AG09319 (cell line): Measurements from ENCODE around the gene FBXW7.

Source experiments
- DNase-seq: peaks from one replicate; pipeline ENCODE4 v3.0.0-alpha.2; 2010; ENCODE audit warnings: low read depth; ENCODE audit errors: extremely low read depth
- TF ChIP-seq, protein P1 (sequence below): IDR thresholded peaks from 2 replicates; pipeline ENCODE4 v1.5.1; 2011; ENCODE audit warnings: low read depth, mild to moderate bottlenecking, inconsistent platforms, low read length, moderate library complexity

The FBXW7 gene

DNA sequence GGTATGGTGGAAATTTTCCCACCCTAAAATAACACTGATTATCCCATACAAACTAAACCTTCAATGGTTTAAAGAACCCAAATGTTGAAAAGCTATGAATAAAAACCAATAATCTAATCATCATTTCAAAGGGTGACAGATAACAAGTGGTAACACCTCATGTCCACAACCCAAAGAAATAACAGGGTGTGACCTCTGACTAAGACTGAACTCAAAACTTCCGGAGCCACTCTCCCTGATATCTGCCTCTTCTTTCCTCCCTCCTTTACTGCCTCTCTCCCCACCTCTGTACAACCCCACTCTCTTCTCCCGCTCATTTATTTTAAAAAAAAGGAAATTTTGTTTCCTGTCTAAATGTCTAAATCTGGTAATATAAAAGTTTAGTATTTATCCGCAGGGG is 11.5 kb downstream of the FBXW7 start:
- DNase-seq, result no peak
- TF ChIP-seq, protein P1, sequence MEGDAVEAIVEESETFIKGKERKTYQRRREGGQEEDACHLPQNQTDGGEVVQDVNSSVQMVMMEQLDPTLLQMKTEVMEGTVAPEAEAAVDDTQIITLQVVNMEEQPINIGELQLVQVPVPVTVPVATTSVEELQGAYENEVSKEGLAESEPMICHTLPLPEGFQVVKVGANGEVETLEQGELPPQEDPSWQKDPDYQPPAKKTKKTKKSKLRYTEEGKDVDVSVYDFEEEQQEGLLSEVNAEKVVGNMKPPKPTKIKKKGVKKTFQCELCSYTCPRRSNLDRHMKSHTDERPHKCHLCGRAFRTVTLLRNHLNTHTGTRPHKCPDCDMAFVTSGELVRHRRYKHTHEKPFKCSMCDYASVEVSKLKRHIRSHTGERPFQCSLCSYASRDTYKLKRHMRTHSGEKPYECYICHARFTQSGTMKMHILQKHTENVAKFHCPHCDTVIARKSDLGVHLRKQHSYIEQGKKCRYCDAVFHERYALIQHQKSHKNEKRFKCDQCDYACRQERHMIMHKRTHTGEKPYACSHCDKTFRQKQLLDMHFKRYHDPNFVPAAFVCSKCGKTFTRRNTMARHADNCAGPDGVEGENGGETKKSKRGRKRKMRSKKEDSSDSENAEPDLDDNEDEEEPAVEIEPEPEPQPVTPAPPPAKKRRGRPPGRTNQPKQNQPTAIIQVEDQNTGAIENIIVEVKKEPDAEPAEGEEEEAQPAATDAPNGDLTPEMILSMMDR, result no peak

DNA sequence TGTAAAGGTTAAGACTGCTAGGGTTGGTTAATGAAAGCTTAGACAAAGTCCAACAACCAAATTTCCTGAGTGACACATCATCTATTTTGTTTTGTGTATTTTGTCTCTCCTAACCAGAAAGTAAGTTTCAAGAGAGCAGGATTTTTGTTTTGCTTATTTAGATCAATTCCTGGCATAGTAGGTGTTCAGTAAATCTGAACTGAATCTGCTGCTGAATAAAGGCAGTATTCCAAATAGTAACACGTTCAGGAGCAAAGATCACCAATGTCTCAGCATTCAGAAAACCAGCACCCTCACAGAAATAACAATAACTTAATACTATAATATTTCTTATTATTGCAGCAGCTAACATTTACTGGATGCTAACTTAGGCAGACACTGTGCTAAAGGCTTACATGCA is 12.2 kb downstream of the FBXW7 start:
- no peak for DNase-seq
- TF ChIP-seq, protein P1, result no peak

DNA sequence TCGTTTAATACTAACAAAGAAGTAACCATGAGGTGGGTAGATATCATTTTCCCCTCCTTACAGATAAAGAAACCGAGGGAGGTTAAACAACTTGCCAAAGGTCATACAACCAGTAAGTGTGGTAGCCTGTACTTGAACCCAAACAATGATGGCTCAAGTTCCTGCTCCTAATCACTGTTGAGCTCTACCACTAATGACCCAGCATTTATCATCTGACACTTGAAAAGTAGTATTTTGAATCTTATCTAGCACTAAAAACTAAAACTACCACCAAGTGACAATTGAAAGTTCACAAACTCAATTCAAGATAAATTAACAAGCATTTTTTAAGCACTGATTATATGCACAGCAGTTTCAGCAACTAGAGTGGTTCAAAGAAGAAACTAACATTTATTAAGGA is 13.1 kb downstream of the FBXW7 start:
- TF ChIP-seq, protein P1, result no peak
- no peak for DNase-seq

DNA sequence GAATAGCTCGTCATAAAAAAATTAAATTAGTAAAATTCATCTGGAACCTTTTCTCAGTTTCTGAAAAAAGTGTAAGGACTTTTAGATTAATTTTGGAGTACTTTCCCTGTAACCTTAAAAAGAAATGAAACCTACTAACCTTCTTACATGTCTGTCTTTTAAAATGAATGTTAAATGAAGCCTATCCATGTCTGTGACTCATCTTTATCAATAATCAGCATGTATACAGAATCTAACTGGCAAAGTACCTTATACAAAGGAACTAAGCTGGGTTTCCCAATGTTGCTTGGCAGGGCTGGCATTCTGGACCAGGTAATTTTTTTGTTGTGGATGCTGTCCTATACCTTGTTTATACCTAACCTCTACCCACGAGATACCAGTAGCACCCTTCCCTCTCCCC is 13.6 kb downstream of the FBXW7 start:
- TF ChIP-seq, protein P1, result no peak

DNA sequence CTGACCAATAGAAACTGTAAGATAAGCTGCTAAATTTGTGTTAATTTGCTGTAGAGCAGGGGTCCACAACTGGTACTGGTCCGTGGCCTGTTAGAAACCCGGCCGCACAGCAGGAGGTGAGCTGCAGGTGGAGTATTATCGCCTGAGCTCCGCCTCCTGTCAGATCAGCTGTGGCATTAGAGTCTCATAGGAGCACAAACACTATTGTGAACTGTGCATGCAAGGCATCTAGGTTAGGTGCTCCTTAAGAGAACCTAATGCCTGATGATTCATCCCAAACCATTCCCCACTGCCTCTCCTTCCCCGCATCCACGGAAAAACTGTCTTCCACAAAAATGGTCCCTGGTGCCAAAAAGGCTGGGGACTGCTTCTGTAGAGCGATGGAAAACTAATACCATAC is 19.7 kb downstream of the FBXW7 start:
- no peak for DNase-seq
- TF ChIP-seq, protein P1, result no peak

More for the DNA sequence above, 13.6 kb downstream of the FBXW7 start:
- no peak for DNase-seq

DNA sequence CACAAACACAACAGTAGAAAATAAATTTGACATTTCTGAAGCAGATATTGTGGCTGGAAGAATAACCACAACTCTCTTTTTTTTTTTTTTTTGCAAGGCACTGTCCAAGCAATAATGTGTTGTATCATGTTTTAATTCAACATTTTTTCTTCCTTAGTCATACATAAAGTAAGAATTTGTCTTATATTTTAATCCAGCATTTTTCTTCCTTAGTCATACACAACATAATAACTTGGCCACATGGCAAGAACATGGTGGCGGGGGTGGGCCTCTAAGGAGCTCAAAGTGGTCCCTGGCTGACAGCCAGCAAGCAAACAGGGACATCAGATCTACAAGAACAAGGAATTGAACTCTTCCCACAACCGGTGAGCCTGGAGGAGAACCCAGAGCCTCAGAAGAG is 20.2 kb downstream of the FBXW7 start:
- TF ChIP-seq, protein P1, result no peak
- no peak for DNase-seq

- TF ChIP-seq, protein P1, result no peak
- DNase-seq, result no peak
Measured at GRCh38 chr4:152514356-152514755, 21.5 kb downstream of the FBXW7 start.
